GM23248 (cell line): Measurements from ENCODE around the gene FGF14.

ENCODE experiments used
- EZH2 ChIP-seq: fragments of 200-600 bp; sonication (generic); IDR thresholded peaks from 2 replicates; pipeline ENCODE4 v1.6.1; 2018; ENCODE audit warnings: antibody characterized with exemption, mild to moderate bottlenecking; ENCODE audit not compliant: insufficient read depth, poor library complexity, severe bottlenecking
- EZH2phosphoT487 ChIP-seq: fragments of 200-600 bp; sonication (generic); IDR thresholded peaks from 2 replicates; pipeline ENCODE4 v1.6.1; 2018; ENCODE audit warnings: antibody characterized with exemption, moderate library complexity, mild to moderate bottlenecking, low read depth; ENCODE audit not compliant: insufficient read depth

GRCh38 chr13:102347490-102347889 lies 54.4 kb downstream of the FGF14 start:
- TF ChIP-seq EZH2 (no peak), EZH2phosphoT487 (no peak)
